ENCODE measurements around the gene ALK. TPM values are rescaled to one million over a fixed set of nuclear protein-coding genes. Genes with fewer than 3 reads are reported as not detected.

Gene ALK
- total RNA-seq, 1 experiment from 2014 or later, result 0.87 TPM

GRCh38 chr2:29763371-29763770 lies 158.0 kb downstream of the ALK start:
- no peaks in the 10 kb centered on the region for H3K79me2 ChIP-seq (ENCODE audit: low read length)
- ATAC-seq (no peak), DNase-seq (no peak)
- no peak overlapping the region for H3K4me2 ChIP-seq (ENCODE audit: low read length)
- CTCF ChIA-PET, result no interaction called here
- no peak overlapping the region for H3K9ac ChIP-seq (ENCODE audit: low read length)
- no peaks in the 10 kb centered on the region for H3K27me3 ChIP-seq (ENCODE audit: low read length)
- H3K4me1 ChIP-seq (ENCODE audit: insufficient read depth, low read length), result no peaks in the 10 kb centered on the region
- no peaks in the 10 kb centered on the region for H3K9me3 ChIP-seq (ENCODE audit: low read length)
- intact Hi-C loops (cut with micrococcal nuclease), result no loop called here
- POLR2A ChIA-PET (ENCODE audit: unreplicated experiment), result no interaction called here
- H3K9me2 ChIP-seq (replicated peaks; ENCODE audit: low read length), result no peaks in the 10 kb centered on the region
- H3F3A ChIP-seq (ENCODE audit: low read length, unreplicated experiment), result no peaks in the 10 kb centered on the region
- no TSS peak for BruUV-seq (replicated peaks)
- H3K4me3 ChIP-seq (ENCODE audit: low read length), result no peak overlapping the region
- H2AFZ ChIP-seq (ENCODE audit: low read length), result no peak overlapping the region
- TF ChIP-seq EZH2 (IDR thresholded peaks at IDR 0.05; ENCODE audit: low read length, unreplicated experiment), result no peak
- TF ChIP-seq EZH2phosphoT487 (IDR thresholded peaks at IDR 0.05; ENCODE audit: borderline replicate concordance, low read length), result no peak
- no peak for TF ChIP-seq CTCF (conservative IDR thresholded peaks at IDR 0.05; ENCODE audit: low read depth, low read length)
- no peaks in the 10 kb centered on the region for H3K36me3 ChIP-seq (ENCODE audit: low read depth, low read length)
- no peak overlapping the region for H3K27ac ChIP-seq (ENCODE audit: low read length)
- no peaks in the 10 kb centered on the region for H4K20me1 ChIP-seq (ENCODE audit: low read length)

- POLR2A ChIA-PET (ENCODE audit: unreplicated experiment), result no interaction called here
- no peak for DNase-seq
- H4K20me1 ChIP-seq (ENCODE audit: low read length), result no peaks in the 10 kb centered on the region
Observed at GRCh38 chr2:29762239-29762638, 159.1 kb downstream of the ALK start.

GRCh38 chr2:29761278-29761677 lies 160.1 kb downstream of the ALK start:
- H3K4me2 ChIP-seq (ENCODE audit: low read length), result no peak overlapping the region
- H3K9me3 ChIP-seq (ENCODE audit: low read length), result no peaks in the 10 kb centered on the region
- H3K4me1 ChIP-seq (ENCODE audit: insufficient read depth, low read length), result no peaks in the 10 kb centered on the region
- TF ChIP-seq EZH2 (IDR thresholded peaks at IDR 0.05; ENCODE audit: low read length, unreplicated experiment) (no peak), EZH2phosphoT487 (IDR thresholded peaks at IDR 0.05; ENCODE audit: borderline replicate concordance, low read length) (no peak), CTCF (conservative IDR thresholded peaks at IDR 0.05; ENCODE audit: low read depth, low read length) (no peak)
- no peak overlapping the region for H3K27ac ChIP-seq (ENCODE audit: low read length)
- ATAC-seq (no peak), DNase-seq (no peak)
- H3K27me3 ChIP-seq (ENCODE audit: low read length), result no peaks in the 10 kb centered on the region
- H4K20me1 ChIP-seq (ENCODE audit: low read length), result no peaks in the 10 kb centered on the region
- BruUV-seq (replicated peaks), result no TSS peak
- no peaks in the 10 kb centered on the region for H3K9me2 ChIP-seq (replicated peaks; ENCODE audit: low read length)
- no peaks in the 10 kb centered on the region for H3K36me3 ChIP-seq (ENCODE audit: low read depth, low read length)
- no peaks in the 10 kb centered on the region for H3F3A ChIP-seq (ENCODE audit: low read length, unreplicated experiment)
- no peak overlapping the region for H2AFZ ChIP-seq (ENCODE audit: low read length)
- intact Hi-C loops (cut with micrococcal nuclease), result no loop called here
- H3K79me2 ChIP-seq (ENCODE audit: low read length), result no peaks in the 10 kb centered on the region
- H3K4me3 ChIP-seq (ENCODE audit: low read length), result no peak overlapping the region
- ChIA-PET POLR2A (ENCODE audit: unreplicated experiment) (no interaction called here), CTCF (no interaction called here)
- no peak overlapping the region for H3K9ac ChIP-seq (ENCODE audit: low read length)

More at GRCh38 chr2:29762239-29762638, 159.1 kb downstream of the ALK start:
- Histone ChIP-seq H3F3A (ENCODE audit: low read length, unreplicated experiment) (no peaks in the 10 kb centered on the region), H3K4me3 (ENCODE audit: low read length) (no peak overlapping the region), H2AFZ (ENCODE audit: low read length) (no peak overlapping the region), H3K27ac (ENCODE audit: low read length) (no peak overlapping the region), H3K27me3 (ENCODE audit: low read length) (no peaks in the 10 kb centered on the region), H3K9me3 (ENCODE audit: low read length) (no peaks in the 10 kb centered on the region), H3K79me2 (ENCODE audit: low read length) (no peaks in the 10 kb centered on the region), H3K36me3 (ENCODE audit: low read depth, low read length) (no peaks in the 10 kb centered on the region), H3K9me2 (replicated peaks; ENCODE audit: low read length) (no peaks in the 10 kb centered on the region), H3K4me1 (ENCODE audit: insufficient read depth, low read length) (no peaks in the 10 kb centered on the region), H3K4me2 (ENCODE audit: low read length) (no peak overlapping the region), H3K9ac (ENCODE audit: low read length) (no peak overlapping the region)
- intact Hi-C loops (cut with micrococcal nuclease), result no loop called here
- BruUV-seq (replicated peaks), result no TSS peak
- CTCF ChIA-PET, result no interaction called here
- ATAC-seq, result no peak
- TF ChIP-seq CTCF (conservative IDR thresholded peaks at IDR 0.05; ENCODE audit: low read depth, low read length), result no peak
